HG02588 (cell line): ENCODE measurements around the gene TBX10.

ENCODE experiments used
- ATAC-seq: cut with Tn5 transposase; IDR thresholded peaks from one replicate; pipeline ENCODE4 v1.9.1; 2021; ENCODE audit warnings: mild to moderate bottlenecking, moderate library complexity; ENCODE audit not compliant: unreplicated experiment

TBX10 gene

GRCh38 chr11:67581469-67581868 is 58.1 kb downstream of the TBX10 start:
- no peak for ATAC-seq
